Thyroid gland (tissue), 4 donors: Measurements from ENCODE around the gene POLR1A. TPM values are rescaled to one million over a fixed set of nuclear protein-coding genes. Genes with fewer than 3 reads are reported as not detected.

Experiments
- DNase-seq, 2 donors: peaks; one replicate each; pipeline ENCODE4 v3.0.0-alpha.2; 2019
- H3K27ac ChIP-seq, 3 donors: fragments of 200-600 bp; sonication (generic); 1 replicate in 2 of 3; 2 replicates in 1 of 3; pipeline ENCODE4 v1.5.1; 2016 to 2019; ENCODE audit warnings: mild to moderate bottlenecking in 1 of 3, moderate library complexity in 1 of 3
- H3K27me3 ChIP-seq: fragments of 200-600 bp; sonication (generic); one replicate; pipeline ENCODE4 v1.5.1; 2019
- H3K36me3 ChIP-seq, 2 donors: fragments of 200-600 bp; sonication (generic); one replicate each; pipeline ENCODE4 v1.5.1; 2016 to 2019
- H3K4me1 ChIP-seq, 2 donors: fragments of 200-600 bp; sonication (generic); one replicate each; pipeline ENCODE4 v1.5.1; 2017 to 2019
- H3K4me3 ChIP-seq, 3 donors: fragments of 200-600 bp; sonication (generic); replicated peaks in 1 of 3; 1 replicate in 2 of 3; 2 replicates in 1 of 3; pipeline ENCODE4 v1.5.1; 2016; ENCODE audit warnings: mild to moderate bottlenecking in 1 of 3
- H3K9me3 ChIP-seq: fragments of 200-600 bp; sonication (generic); one replicate; pipeline ENCODE4 v1.5.1; 2017
- POLR2A ChIP-seq, 2 donors: fragments of 450-650 bp; IDR thresholded peaks; one replicate each; pipeline ENCODE4 v1.6.1; 2017; ENCODE audit warnings: antibody characterized with exemption in 2 of 2, mild to moderate bottlenecking in 2 of 2, moderate library complexity in 1 of 2
- WGBS, 2 donors: methylation state at CpG; one replicate each; pipeline ENCODE4 v1.1.5; 2017; 5-methylcytosine and 5-hydroxymethylcytosine counted together
- intact Hi-C: fragments of 100-400 bp; cut with DNase I; formaldehyde crosslinking; loops from one replicate; pipeline ENCODE4 v1.15.1; 2023
- total RNA-seq, 4 donors: library from RNA; depleted of rRNA; stranded (reverse); fragments of >200 nt; gene quantifications; one replicate each; pipeline ENCODE4 v1.2.3, GENCODE V29; 2016
- TF ChIP-seq, protein P1 (sequence below), 6 experiments: fragments of 200-600 bp in 3 of 6; fragments of 450-650 bp in 3 of 6; sonication (generic) in 3 of 6; IDR thresholded peaks; one replicate each; pipeline ENCODE4 v1.5.1; 2016 to 2019; ENCODE audit warnings: antibody characterized with exemption in 6 of 6, mild to moderate bottlenecking in 2 of 6, inconsistent platforms in 1 of 6, moderate library complexity in 1 of 6

Gene POLR1A
- total RNA-seq, 4 donors from 2014 or later: 13.5 to 32.6 (median 24.1) TPM

DNA sequence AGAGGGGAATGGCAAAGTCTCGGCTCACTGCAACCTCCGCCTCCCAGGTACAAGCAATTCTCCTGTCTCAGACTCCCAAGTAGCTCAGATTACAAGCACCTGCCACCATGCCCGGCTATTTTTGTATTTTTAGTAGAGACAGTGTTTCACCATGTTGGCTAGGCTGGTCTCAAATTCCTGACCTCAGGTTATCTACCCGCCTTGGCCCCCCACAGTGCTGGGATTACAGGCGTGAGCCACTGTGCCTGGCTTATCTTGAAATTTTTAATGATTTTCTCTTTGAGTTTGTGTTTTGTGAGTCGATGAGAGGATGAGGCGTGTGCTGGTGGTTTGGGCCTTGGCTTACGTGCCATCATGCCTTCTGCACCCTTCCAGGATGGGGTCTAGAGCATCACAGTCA, 115.6 kb downstream of the POLR1A start:
- H3K27ac ChIP-seq: no peak overlapping the region
- intact Hi-C loops: loop anchor here (10.0 kb wide), 1 partner anchor 85 kb away; no protein-coding TSS in a partner anchor
- H3K4me3 ChIP-seq: no peak overlapping the region
- H3K4me1 ChIP-seq: peaks cover 18 to 19% of the 10 kb centered on the region in 2 donors
- H3K9me3 ChIP-seq: no peaks in the 10 kb centered on the region
- H3K36me3 ChIP-seq: no peaks in the 10 kb centered on the region
- 86 to 94% methylated on average over 8 of the region's 8 CpGs for WGBS, 2 donors
- H3K27me3 ChIP-seq: no peaks in the 10 kb centered on the region
- TF ChIP-seq, protein P1, sequence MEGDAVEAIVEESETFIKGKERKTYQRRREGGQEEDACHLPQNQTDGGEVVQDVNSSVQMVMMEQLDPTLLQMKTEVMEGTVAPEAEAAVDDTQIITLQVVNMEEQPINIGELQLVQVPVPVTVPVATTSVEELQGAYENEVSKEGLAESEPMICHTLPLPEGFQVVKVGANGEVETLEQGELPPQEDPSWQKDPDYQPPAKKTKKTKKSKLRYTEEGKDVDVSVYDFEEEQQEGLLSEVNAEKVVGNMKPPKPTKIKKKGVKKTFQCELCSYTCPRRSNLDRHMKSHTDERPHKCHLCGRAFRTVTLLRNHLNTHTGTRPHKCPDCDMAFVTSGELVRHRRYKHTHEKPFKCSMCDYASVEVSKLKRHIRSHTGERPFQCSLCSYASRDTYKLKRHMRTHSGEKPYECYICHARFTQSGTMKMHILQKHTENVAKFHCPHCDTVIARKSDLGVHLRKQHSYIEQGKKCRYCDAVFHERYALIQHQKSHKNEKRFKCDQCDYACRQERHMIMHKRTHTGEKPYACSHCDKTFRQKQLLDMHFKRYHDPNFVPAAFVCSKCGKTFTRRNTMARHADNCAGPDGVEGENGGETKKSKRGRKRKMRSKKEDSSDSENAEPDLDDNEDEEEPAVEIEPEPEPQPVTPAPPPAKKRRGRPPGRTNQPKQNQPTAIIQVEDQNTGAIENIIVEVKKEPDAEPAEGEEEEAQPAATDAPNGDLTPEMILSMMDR (IDR thresholded peaks at IDR 0.05): no peak
- no peak for TF ChIP-seq POLR2A (IDR thresholded peaks at IDR 0.05)
- no peak for DNase-seq

DNA sequence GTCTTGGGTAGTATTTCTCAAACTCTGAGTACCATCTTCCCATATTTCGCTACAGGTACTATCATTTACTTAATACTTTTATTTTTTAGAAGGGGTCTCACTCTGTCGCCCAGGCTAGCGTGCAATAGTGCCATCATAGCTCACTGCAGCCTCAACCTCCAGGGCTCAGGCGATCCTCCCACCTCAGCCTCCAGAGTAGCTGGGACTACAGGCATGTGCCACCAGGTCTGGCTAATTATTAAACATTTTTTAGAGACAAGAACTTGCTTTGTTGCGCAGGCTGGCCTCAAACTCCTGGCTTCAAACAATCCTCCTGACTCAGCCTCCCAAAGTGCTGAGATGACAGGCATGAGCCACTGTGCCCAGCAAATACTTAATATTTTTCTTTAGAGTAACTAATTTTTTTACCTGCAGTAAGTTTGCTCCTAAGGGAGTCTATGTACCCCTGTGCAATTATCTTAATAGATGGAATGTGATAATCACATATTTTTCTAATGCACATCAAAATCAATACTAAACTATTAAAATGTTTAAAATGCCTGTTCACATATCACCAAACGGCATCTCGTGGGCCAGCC, 116.3 kb downstream of the POLR1A start:
- H3K4me1 ChIP-seq: peaks cover 11 to 16% of the 10 kb centered on the region in 2 donors
- no peak overlapping the region for H3K4me3 ChIP-seq
- WGBS, 2 donors: 81 to 85% methylated on average over 7 of the region's 7 CpGs
- H3K9me3 ChIP-seq: no peaks in the 10 kb centered on the region
- no peaks in the 10 kb centered on the region for H3K36me3 ChIP-seq
- H3K27ac ChIP-seq: no peak overlapping the region
- H3K27me3 ChIP-seq: no peaks in the 10 kb centered on the region
- no peak for DNase-seq
- intact Hi-C loops: no loop called here
- no peak for TF ChIP-seq POLR2A (IDR thresholded peaks at IDR 0.05)
- TF ChIP-seq, protein P1 (IDR thresholded peaks at IDR 0.05): no peak

DNA sequence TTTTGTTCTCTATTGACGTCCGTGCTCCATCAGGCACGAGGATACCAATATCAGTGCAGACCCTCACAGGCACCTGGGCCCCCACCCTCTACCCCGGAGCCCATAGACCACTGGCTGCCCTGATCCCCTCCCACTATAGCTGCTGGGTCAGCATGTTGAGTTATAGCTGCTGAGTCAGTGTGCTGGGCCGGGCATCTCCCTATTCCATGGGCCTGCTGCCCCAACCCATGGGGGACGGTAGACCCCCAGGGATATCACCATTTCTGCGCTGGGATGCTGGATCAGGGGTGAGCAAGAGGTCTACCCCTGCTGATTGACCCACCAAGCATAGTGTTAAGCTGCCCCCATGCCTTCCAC, 116.8 kb downstream of the POLR1A start:
- Histone ChIP-seq H3K27ac (no peak overlapping the region), H3K27me3 (no peaks in the 10 kb centered on the region), H3K9me3 (no peaks in the 10 kb centered on the region), H3K4me3 (no peak overlapping the region), H3K4me1 (peaks cover 7 to 11% of the 10 kb centered on the region in 2 donors), H3K36me3 (no peaks in the 10 kb centered on the region)
- DNase-seq: no peak
- TF ChIP-seq, protein P1 (IDR thresholded peaks at IDR 0.05): no peak
- TF ChIP-seq POLR2A (IDR thresholded peaks at IDR 0.05): no peak
- WGBS, 2 donors: 91 to 95% methylated on average over 7 of the region's 7 CpGs
- intact Hi-C loops: no loop called here

DNA sequence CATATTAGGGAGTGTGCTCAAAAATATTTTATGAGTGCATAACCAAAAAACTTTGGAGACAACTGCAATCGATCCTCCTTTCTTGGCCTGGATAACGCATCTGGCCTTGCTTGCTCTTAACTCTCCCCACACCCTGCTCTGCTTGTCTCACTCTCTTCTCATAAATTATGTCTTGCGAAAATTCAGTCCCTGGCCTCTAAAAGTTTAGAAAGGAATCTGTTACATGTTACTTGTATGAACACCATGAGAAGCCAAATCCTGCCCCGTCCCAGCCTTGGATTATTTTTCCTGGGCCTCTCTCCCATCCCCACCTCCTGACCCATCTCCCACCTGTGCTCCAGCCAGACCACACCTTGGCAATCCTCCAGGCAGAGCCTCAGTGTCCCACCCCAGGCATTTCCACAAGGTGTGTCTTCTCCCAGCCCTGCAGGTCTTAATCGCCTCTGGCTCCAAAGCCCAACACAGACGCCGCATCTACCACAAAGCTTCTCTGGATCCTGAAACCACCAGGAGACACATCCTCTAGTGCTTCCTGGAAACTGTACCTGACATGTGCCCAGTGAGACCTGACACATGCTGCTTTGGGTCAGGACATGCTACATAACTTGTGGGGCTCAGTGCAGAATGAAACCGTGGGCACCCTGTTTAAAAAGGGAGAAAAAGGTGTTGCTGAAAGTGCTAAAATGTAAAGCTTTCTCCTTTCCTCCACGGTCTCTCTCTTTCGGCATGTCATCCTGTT, 117.3 kb downstream of the POLR1A start:
- Histone ChIP-seq H3K9me3 (no peaks in the 10 kb centered on the region), H3K4me1 (peaks cover 1 to 5% of the 10 kb centered on the region in 2 donors), H3K4me3 (no peak overlapping the region), H3K36me3 (no peaks in the 10 kb centered on the region), H3K27ac (no peak overlapping the region), H3K27me3 (no peaks in the 10 kb centered on the region)
- DNase-seq: no peak
- WGBS, 2 donors: 88 to 90% methylated on average over 10 of the region's 10 CpGs
- intact Hi-C loops: no loop called here
- no peak for TF ChIP-seq POLR2A (IDR thresholded peaks at IDR 0.05)
- TF ChIP-seq, protein P1 (IDR thresholded peaks at IDR 0.05): no peak
